Measurements from ENCODE around the gene SLC39A5. TPM values are rescaled to one million over a fixed set of nuclear protein-coding genes. Genes with fewer than 3 reads are reported as not detected.

SLC39A5 gene
- total RNA-seq, 1 donor from 2014 or later, result not detected

Other genes starting within 250 kb of the SLC39A5 start
- gene SUOX, start 232.8 kb upstream of the SLC39A5 start, total RNA-seq, result 28.1 TPM
- gene IKZF4, start 209.0 kb upstream of the SLC39A5 start, total RNA-seq, result 9.5 TPM
- 35.5 TPM for gene RPS26, start 188.1 kb upstream of the SLC39A5 start, total RNA-seq
- gene ERBB3, start 149.9 kb upstream of the SLC39A5 start, total RNA-seq, result 2.8 TPM
- gene PA2G4, start 125.5 kb upstream of the SLC39A5 start, total RNA-seq, result 69.7 TPM
- gene RPL41, start 113.4 kb upstream of the SLC39A5 start, total RNA-seq, result 2,099 TPM
- 7.3 TPM for gene ZC3H10, start 111.8 kb upstream of the SLC39A5 start, total RNA-seq
- 33.6 TPM for gene ESYT1, start 101.8 kb upstream of the SLC39A5 start, total RNA-seq
- gene MYL6B, start 77.5 kb upstream of the SLC39A5 start, total RNA-seq, result 45.8 TPM
- 673 TPM for gene MYL6, start 71.7 kb upstream of the SLC39A5 start, total RNA-seq
- gene SMARCC2, start 40.6 kb upstream of the SLC39A5 start, total RNA-seq, result 68.8 TPM
- 53.8 TPM for gene RNF41, start 8.1 kb upstream of the SLC39A5 start, total RNA-seq
- gene NABP2, start 5.7 kb upstream of the SLC39A5 start, total RNA-seq, result 22.2 TPM
- gene ANKRD52, start 28.3 kb downstream of the SLC39A5 start, total RNA-seq, result 23.9 TPM
- 130 TPM for gene COQ10A, start 36.9 kb downstream of the SLC39A5 start, total RNA-seq
- 799 TPM for gene CS, start 70.3 kb downstream of the SLC39A5 start, total RNA-seq
- gene CNPY2, start 85.9 kb downstream of the SLC39A5 start, total RNA-seq, result 36.5 TPM
- 45.1 TPM for gene PAN2, start 103.9 kb downstream of the SLC39A5 start, total RNA-seq
- gene IL23A, start 108.8 kb downstream of the SLC39A5 start, total RNA-seq, result not detected
- gene STAT2, start 130.1 kb downstream of the SLC39A5 start, total RNA-seq, result 31.6 TPM
- not detected for gene APOF, start 132.8 kb downstream of the SLC39A5 start, total RNA-seq
- gene TIMELESS, start 219.4 kb downstream of the SLC39A5 start, total RNA-seq, result 3.2 TPM
- gene MIP, start 224.6 kb downstream of the SLC39A5 start, total RNA-seq, result not detected
- 3.1 TPM for gene SPRYD4, start 238.5 kb downstream of the SLC39A5 start, total RNA-seq